HEK293 (cell line): ENCODE results near the gene BDH1.

Source experiments
- CTCF ChIA-PET: fragments of 350-600 bp; formaldehyde crosslinking; extraction: SDS; loops from one replicate; lab custom pipeline; 2021; ENCODE audit warnings: antibody characterized with exemption; lab: Yijun Ruan, JAX
- POLR2A ChIA-PET: fragments of 300-600 bp; formaldehyde crosslinking; extraction: SDS; loops from one replicate; lab custom pipeline; 2020; ENCODE audit warnings: antibody characterized with exemption, inconsistent platforms; lab: Yijun Ruan, JAX
- H3K27ac ChIP-seq: fragments of 200-500 bp; sonication (Bioruptor generic); 2 replicates; pipeline ENCODE4 v1.5.1; 2014; ENCODE audit warnings: low read depth, low read length, control low read depth, inconsistent platforms; ENCODE audit errors: extremely low read depth
- H3K36me3 ChIP-seq, 2 experiments: fragments of 200-500 bp in 1 of 2; sonication (Bioruptor generic) in 1 of 2; 1 replicate in 1 of 2; 2 replicates in 1 of 2; pipeline ENCODE4 v1.5.1; 2014 to 2017; ENCODE audit warnings: inconsistent platforms in 2 of 2, low read length in 2 of 2; ENCODE audit not compliant: control insufficient read depth in 2 of 2, insufficient read depth in 1 of 2
- H3K4me1 ChIP-seq: fragments of 200-500 bp; sonication (Bioruptor generic); 2 replicates; pipeline ENCODE4 v1.5.1; 2014; ENCODE audit warnings: mild to moderate bottlenecking, low read length, inconsistent platforms; ENCODE audit not compliant: control insufficient read depth, insufficient read depth
- H3K4me3 ChIP-seq: 2 replicates; pipeline ENCODE4 v1.5.1; 2011; ENCODE audit warnings: low read depth, mild to moderate bottlenecking, control low read depth, low read length, moderate library complexity
- H3K9me3 ChIP-seq: fragments of 200-500 bp; sonication (Bioruptor generic); 2 replicates; pipeline ENCODE4 v1.5.1; 2014; ENCODE audit warnings: low read depth, low read length, inconsistent platforms; ENCODE audit not compliant: control insufficient read depth, insufficient read depth
- ATF2 ChIP-seq: fragments of 450-650 bp; formaldehyde crosslinking; IDR thresholded peaks from 2 replicates; pipeline ENCODE4 v1.5.1; 2016; ENCODE audit warnings: missing biosample characterization, missing genetic modification characterization, low read depth
- GLI4 ChIP-seq: fragments of 450-650 bp; formaldehyde crosslinking; IDR thresholded peaks from 2 replicates; pipeline ENCODE4 v1.5.1; 2016; ENCODE audit warnings: missing biosample characterization, missing genetic modification characterization
- PRDM4 ChIP-seq: fragments of 450-650 bp; formaldehyde crosslinking; IDR thresholded peaks from 2 replicates; pipeline ENCODE4 v1.5.1; 2017; ENCODE audit warnings: missing biosample characterization, missing genetic modification characterization
- YY2 ChIP-seq: fragments of 450-650 bp; formaldehyde crosslinking; IDR thresholded peaks from 2 replicates; pipeline ENCODE4 v1.5.1; 2016; ENCODE audit warnings: missing biosample characterization, missing genetic modification characterization
- ZBTB8A ChIP-seq: fragments of 450-650 bp; formaldehyde crosslinking; IDR thresholded peaks from 2 replicates; pipeline ENCODE4 v1.5.1; 2016; ENCODE audit warnings: missing biosample characterization, missing genetic modification characterization
- ZNF19 ChIP-seq: fragments of 450-650 bp; formaldehyde crosslinking; IDR thresholded peaks from 2 replicates; pipeline ENCODE4; 2016; ENCODE audit warnings: missing biosample characterization, missing genetic modification characterization, low read depth
- ZNF37A ChIP-seq: fragments of 450-650 bp; IDR thresholded peaks from 2 replicates; pipeline ENCODE4 v1.5.1; 2018; ENCODE audit warnings: missing biosample characterization, missing genetic modification characterization
- ZNF645 ChIP-seq: fragments of 450-650 bp; formaldehyde crosslinking; IDR thresholded peaks from 2 replicates; pipeline ENCODE4; 2016; ENCODE audit warnings: missing biosample characterization, missing genetic modification characterization
- ZNF658 ChIP-seq: fragments of 450-650 bp; formaldehyde crosslinking; IDR thresholded peaks from 2 replicates; pipeline ENCODE4; 2016; ENCODE audit warnings: missing biosample characterization, missing genetic modification characterization
- ZNF768 ChIP-seq: fragments of 450-650 bp; formaldehyde crosslinking; IDR thresholded peaks from 2 replicates; pipeline ENCODE4 v1.5.1; 2018; ENCODE audit warnings: missing biosample characterization, mild to moderate bottlenecking, missing genetic modification characterization
- ZNF791 ChIP-seq: fragments of 450-650 bp; formaldehyde crosslinking; IDR thresholded peaks from 2 replicates; pipeline ENCODE4 v1.5.1; 2016; ENCODE audit warnings: missing biosample characterization, missing genetic modification characterization
- TF ChIP-seq, protein P1 (sequence below): fragments of 450-650 bp; formaldehyde crosslinking; IDR thresholded peaks from 2 replicates; pipeline ENCODE4 v1.5.1; 2016; ENCODE audit warnings: missing biosample characterization, missing genetic modification characterization, borderline replicate concordance
- TF ChIP-seq, protein P2 (sequence below): fragments of 450-650 bp; IDR thresholded peaks from 2 replicates; pipeline ENCODE4 v1.5.1; 2018; ENCODE audit warnings: missing biosample characterization, mild to moderate bottlenecking, missing genetic modification characterization

BDH1 gene

GRCh38 chr3:197501496-197501878 is 54.3 kb downstream of the BDH1 start:
- no peak overlapping the region for H3K4me3 ChIP-seq
- TF ChIP-seq ZNF19 (tag by site-specific recombination) (no peak), ZNF658 (no peak), ZBTB8A (tag by site-specific recombination) (no peak), ZNF791 (tag by site-specific recombination) (no peak)
- TF ChIP-seq, protein P1, sequence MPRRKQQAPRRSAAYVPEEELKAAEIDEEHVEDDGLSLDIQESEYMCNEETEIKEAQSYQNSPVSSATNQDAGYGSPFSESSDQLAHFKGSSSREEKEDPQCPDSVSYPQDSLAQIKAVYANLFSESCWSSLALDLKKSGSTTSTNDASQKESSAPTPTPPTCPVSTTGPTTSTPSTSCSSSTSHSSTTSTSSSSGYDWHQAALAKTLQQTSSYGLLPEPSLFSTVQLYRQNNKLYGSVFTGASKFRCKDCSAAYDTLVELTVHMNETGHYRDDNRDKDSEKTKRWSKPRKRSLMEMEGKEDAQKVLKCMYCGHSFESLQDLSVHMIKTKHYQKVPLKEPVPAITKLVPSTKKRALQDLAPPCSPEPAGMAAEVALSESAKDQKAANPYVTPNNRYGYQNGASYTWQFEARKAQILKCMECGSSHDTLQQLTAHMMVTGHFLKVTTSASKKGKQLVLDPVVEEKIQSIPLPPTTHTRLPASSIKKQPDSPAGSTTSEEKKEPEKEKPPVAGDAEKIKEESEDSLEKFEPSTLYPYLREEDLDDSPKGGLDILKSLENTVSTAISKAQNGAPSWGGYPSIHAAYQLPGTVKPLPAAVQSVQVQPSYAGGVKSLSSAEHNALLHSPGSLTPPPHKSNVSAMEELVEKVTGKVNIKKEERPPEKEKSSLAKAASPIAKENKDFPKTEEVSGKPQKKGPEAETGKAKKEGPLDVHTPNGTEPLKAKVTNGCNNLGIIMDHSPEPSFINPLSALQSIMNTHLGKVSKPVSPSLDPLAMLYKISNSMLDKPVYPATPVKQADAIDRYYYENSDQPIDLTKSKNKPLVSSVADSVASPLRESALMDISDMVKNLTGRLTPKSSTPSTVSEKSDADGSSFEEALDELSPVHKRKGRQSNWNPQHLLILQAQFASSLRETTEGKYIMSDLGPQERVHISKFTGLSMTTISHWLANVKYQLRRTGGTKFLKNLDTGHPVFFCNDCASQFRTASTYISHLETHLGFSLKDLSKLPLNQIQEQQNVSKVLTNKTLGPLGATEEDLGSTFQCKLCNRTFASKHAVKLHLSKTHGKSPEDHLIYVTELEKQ (tag by site-specific recombination), result no peak
- no peaks in the 10 kb centered on the region for H3K9me3 ChIP-seq
- POLR2A ChIA-PET, result no interaction called here
- no peaks in the 10 kb centered on the region for H3K4me1 ChIP-seq
- CTCF ChIA-PET, result interaction anchor here (0.8 to 3.5 kb wide), 6 partner anchors 9 to 277 kb away, joined by 3 to 17 read pairs (median 4); no protein-coding TSS in a partner anchor
- H3K36me3 ChIP-seq, result no peaks in the 10 kb centered on the region
- H3K27ac ChIP-seq, result no peak overlapping the region

GRCh38 chr3:197500812-197501211 is 55.0 kb downstream of the BDH1 start:
- POLR2A ChIA-PET, result no interaction called here
- no peak for TF ChIP-seq YY2 (tag by site-specific recombination)
- TF ChIP-seq, protein P2, sequence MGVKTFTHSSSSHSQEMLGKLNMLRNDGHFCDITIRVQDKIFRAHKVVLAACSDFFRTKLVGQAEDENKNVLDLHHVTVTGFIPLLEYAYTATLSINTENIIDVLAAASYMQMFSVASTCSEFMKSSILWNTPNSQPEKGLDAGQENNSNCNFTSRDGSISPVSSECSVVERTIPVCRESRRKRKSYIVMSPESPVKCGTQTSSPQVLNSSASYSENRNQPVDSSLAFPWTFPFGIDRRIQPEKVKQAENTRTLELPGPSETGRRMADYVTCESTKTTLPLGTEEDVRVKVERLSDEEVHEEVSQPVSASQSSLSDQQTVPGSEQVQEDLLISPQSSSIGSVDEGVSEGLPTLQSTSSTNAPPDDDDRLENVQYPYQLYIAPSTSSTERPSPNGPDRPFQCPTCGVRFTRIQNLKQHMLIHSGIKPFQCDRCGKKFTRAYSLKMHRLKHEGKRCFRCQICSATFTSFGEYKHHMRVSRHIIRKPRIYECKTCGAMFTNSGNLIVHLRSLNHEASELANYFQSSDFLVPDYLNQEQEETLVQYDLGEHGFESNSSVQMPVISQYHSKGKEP (tag by site-specific recombination), result no peak
- no peak for TF ChIP-seq GLI4
- TF ChIP-seq ZNF768 (tag by site-specific recombination), result no peak
- TF ChIP-seq ATF2 (tag by site-specific recombination), result no peak
- TF ChIP-seq ZNF645 (tag by site-specific recombination), result no peak
- no peak for TF ChIP-seq ZNF37A (tag by site-specific recombination)
- no peak for TF ChIP-seq ZNF19 (tag by site-specific recombination)
- TF ChIP-seq PRDM4 (tag by site-specific recombination), result no peak
- TF ChIP-seq, all 188 proteins: peak for 0
- CTCF ChIA-PET, result interaction anchor here (0.6 to 3.5 kb wide), 6 partner anchors 9 to 243 kb away, joined by 3 to 17 read pairs (median 3); no protein-coding TSS in a partner anchor
- Histone ChIP-seq H3K4me1 (no peaks in the 10 kb centered on the region), H3K9me3 (no peaks in the 10 kb centered on the region), H3K27ac (no peak overlapping the region), H3K36me3 (no peaks in the 10 kb centered on the region), H3K4me3 (no peak overlapping the region)
